GM12801 (cell line): ENCODE data around the gene ZNF777.

Source experiments
- CTCF ChIP-seq: IDR thresholded peaks from one replicate; pipeline ENCODE4 v1.5.1; 2011; ENCODE audit warnings: control low read depth; ENCODE audit not compliant: insufficient read length; ENCODE audit errors: extremely low read depth

ZNF777 gene

GRCh38 chr7:149397470-149398043 lies 63.3 kb downstream of the ZNF777 start:
- TF ChIP-seq CTCF, result no peak

GRCh38 chr7:149385195-149385950 lies 75.5 kb downstream of the ZNF777 start:
- TF ChIP-seq CTCF, result no peak
